Measurements from ENCODE around the gene HTRA3. TPM values are rescaled to one million over a fixed set of nuclear protein-coding genes. Genes with fewer than 3 reads are reported as not detected.

Gene HTRA3
- total RNA-seq, 1 donor from 2014 or later, result not detected

GRCh38 chr4:8321771-8322170 lies 52.2 kb downstream of the HTRA3 start:
- no peaks in the 10 kb centered on the region for H3K4me1 Mint-ChIP-seq
- no peak overlapping the region for H3K4me3 Mint-ChIP-seq
- intact Hi-C loops (cut with micrococcal nuclease), result no loop called here
- no peak for DNase-seq
- H3K9me3 Mint-ChIP-seq, result no peaks in the 10 kb centered on the region
- H3K27me3 Mint-ChIP-seq, result no peaks in the 10 kb centered on the region
- H3K36me3 Mint-ChIP-seq (ENCODE audit: low read depth), result no peaks in the 10 kb centered on the region
- H3K27ac Mint-ChIP-seq, result no peak overlapping the region

- intact Hi-C loops (cut with micrococcal nuclease), result no loop called here
- Mint-ChIP-seq H3K27ac (no peak overlapping the region), H3K27me3 (no peaks in the 10 kb centered on the region), H3K36me3 (ENCODE audit: low read depth) (no peaks in the 10 kb centered on the region), H3K4me3 (no peak overlapping the region), H3K4me1 (no peaks in the 10 kb centered on the region), H3K9me3 (no peaks in the 10 kb centered on the region)
- DNase-seq, result no peak
Measured at GRCh38 chr4:8322794-8323704, 53.5 kb downstream of the HTRA3 start.

- H3K27me3 Mint-ChIP-seq, result no peaks in the 10 kb centered on the region
- no peak for DNase-seq
- H3K9me3 Mint-ChIP-seq, result no peaks in the 10 kb centered on the region
- intact Hi-C loops (cut with micrococcal nuclease), result no loop called here
- no peaks in the 10 kb centered on the region for H3K36me3 Mint-ChIP-seq (ENCODE audit: low read depth)
- H3K27ac Mint-ChIP-seq, result no peak overlapping the region
- no peaks in the 10 kb centered on the region for H3K4me1 Mint-ChIP-seq
- no peak overlapping the region for H3K4me3 Mint-ChIP-seq
Measured at GRCh38 chr4:8323947-8324555, 54.5 kb downstream of the HTRA3 start.

GRCh38 chr4:8324640-8325239 lies 55.2 kb downstream of the HTRA3 start:
- intact Hi-C loops (cut with micrococcal nuclease), result no loop called here
- no peak overlapping the region for H3K4me3 Mint-ChIP-seq
- H3K4me1 Mint-ChIP-seq, result no peaks in the 10 kb centered on the region
- no peaks in the 10 kb centered on the region for H3K36me3 Mint-ChIP-seq (ENCODE audit: low read depth)
- no peak overlapping the region for H3K27ac Mint-ChIP-seq
- DNase-seq, result no peak
- no peaks in the 10 kb centered on the region for H3K27me3 Mint-ChIP-seq
- no peaks in the 10 kb centered on the region for H3K9me3 Mint-ChIP-seq

- H3K27me3 Mint-ChIP-seq, result no peaks in the 10 kb centered on the region
- no peaks in the 10 kb centered on the region for H3K9me3 Mint-ChIP-seq
- no peaks in the 10 kb centered on the region for H3K36me3 Mint-ChIP-seq (ENCODE audit: low read depth)
- DNase-seq, result no peak
- H3K4me3 Mint-ChIP-seq, result no peak overlapping the region
- no peaks in the 10 kb centered on the region for H3K4me1 Mint-ChIP-seq
- no peak overlapping the region for H3K27ac Mint-ChIP-seq
- intact Hi-C loops (cut with micrococcal nuclease), result no loop called here
Measured at GRCh38 chr4:8325291-8325973, 55.9 kb downstream of the HTRA3 start.

- Mint-ChIP-seq H3K4me1 (no peaks in the 10 kb centered on the region), H3K36me3 (ENCODE audit: low read depth) (no peaks in the 10 kb centered on the region), H3K27me3 (no peaks in the 10 kb centered on the region), H3K27ac (no peak overlapping the region), H3K9me3 (no peaks in the 10 kb centered on the region), H3K4me3 (no peak overlapping the region)
- intact Hi-C loops (cut with micrococcal nuclease), result no loop called here
- DNase-seq, result no peak
Measured at GRCh38 chr4:8326206-8326605, 56.7 kb downstream of the HTRA3 start.

GRCh38 chr4:8328456-8328855 lies 58.9 kb downstream of the HTRA3 start:
- H3K27ac Mint-ChIP-seq, result no peak overlapping the region
- H3K4me1 Mint-ChIP-seq, result no peaks in the 10 kb centered on the region
- no peaks in the 10 kb centered on the region for H3K9me3 Mint-ChIP-seq
- no peaks in the 10 kb centered on the region for H3K27me3 Mint-ChIP-seq
- no peak overlapping the region for H3K4me3 Mint-ChIP-seq
- H3K36me3 Mint-ChIP-seq (ENCODE audit: low read depth), result no peaks in the 10 kb centered on the region
- intact Hi-C loops (cut with micrococcal nuclease), result no loop called here
- DNase-seq, result no peak

- H3K9me3 Mint-ChIP-seq, result no peaks in the 10 kb centered on the region
- no peak for DNase-seq
- no peak overlapping the region for H3K27ac Mint-ChIP-seq
- no peaks in the 10 kb centered on the region for H3K4me1 Mint-ChIP-seq
- H3K4me3 Mint-ChIP-seq, result no peak overlapping the region
- H3K27me3 Mint-ChIP-seq, result no peaks in the 10 kb centered on the region
- intact Hi-C loops (cut with micrococcal nuclease), result no loop called here
- H3K36me3 Mint-ChIP-seq (ENCODE audit: low read depth), result no peaks in the 10 kb centered on the region
Measured at GRCh38 chr4:8328866-8329559, 59.5 kb downstream of the HTRA3 start.

- intact Hi-C loops (cut with micrococcal nuclease), result no loop called here
- Mint-ChIP-seq H3K27ac (no peak overlapping the region), H3K4me3 (no peak overlapping the region), H3K27me3 (no peaks in the 10 kb centered on the region), H3K9me3 (no peaks in the 10 kb centered on the region), H3K36me3 (ENCODE audit: low read depth) (no peaks in the 10 kb centered on the region), H3K4me1 (no peaks in the 10 kb centered on the region)
- DNase-seq, result no peak
Measured at GRCh38 chr4:8329560-8329858, 60.0 kb downstream of the HTRA3 start.

GRCh38 chr4:8329859-8330761 lies 60.6 kb downstream of the HTRA3 start:
- DNase-seq, result no peak
- Mint-ChIP-seq H3K4me1 (no peaks in the 10 kb centered on the region), H3K9me3 (no peaks in the 10 kb centered on the region), H3K4me3 (no peak overlapping the region), H3K27me3 (no peaks in the 10 kb centered on the region), H3K36me3 (ENCODE audit: low read depth) (no peaks in the 10 kb centered on the region), H3K27ac (no peak overlapping the region)
- intact Hi-C loops (cut with micrococcal nuclease), result no loop called here

GRCh38 chr4:8330821-8331574 lies 61.4 kb downstream of the HTRA3 start:
- H3K27me3 Mint-ChIP-seq, result no peaks in the 10 kb centered on the region
- intact Hi-C loops (cut with micrococcal nuclease), result no loop called here
- no peaks in the 10 kb centered on the region for H3K36me3 Mint-ChIP-seq (ENCODE audit: low read depth)
- no peaks in the 10 kb centered on the region for H3K4me1 Mint-ChIP-seq
- DNase-seq, result no peak
- H3K9me3 Mint-ChIP-seq, result peaks cover 3% of the 10 kb centered on the region
- H3K27ac Mint-ChIP-seq, result no peak overlapping the region
- H3K4me3 Mint-ChIP-seq, result no peak overlapping the region

GRCh38 chr4:8331575-8331955 lies 62.0 kb downstream of the HTRA3 start:
- intact Hi-C loops (cut with micrococcal nuclease), result no loop called here
- H3K27ac Mint-ChIP-seq, result no peak overlapping the region
- H3K36me3 Mint-ChIP-seq (ENCODE audit: low read depth), result no peaks in the 10 kb centered on the region
- H3K9me3 Mint-ChIP-seq, result peaks cover 5% of the 10 kb centered on the region
- H3K4me3 Mint-ChIP-seq, result no peak overlapping the region
- no peaks in the 10 kb centered on the region for H3K4me1 Mint-ChIP-seq
- H3K27me3 Mint-ChIP-seq, result no peaks in the 10 kb centered on the region
- DNase-seq, result no peak

Measured in activated CD4-positive, alpha-beta T cell treated with anti-CD3 and anti-CD28 coated beads, Interleukin-2, amount 10 ng/mL, durations not matched to agents 24 days and 14 days (primary cell).